Measurements from ENCODE around the gene MGAT1. TPM values are rescaled to one million over a fixed set of nuclear protein-coding genes. Genes with fewer than 3 reads are reported as not detected.

Gene MGAT1
- total RNA-seq, 1 donor from 2014 or later: 137 TPM

DNA sequence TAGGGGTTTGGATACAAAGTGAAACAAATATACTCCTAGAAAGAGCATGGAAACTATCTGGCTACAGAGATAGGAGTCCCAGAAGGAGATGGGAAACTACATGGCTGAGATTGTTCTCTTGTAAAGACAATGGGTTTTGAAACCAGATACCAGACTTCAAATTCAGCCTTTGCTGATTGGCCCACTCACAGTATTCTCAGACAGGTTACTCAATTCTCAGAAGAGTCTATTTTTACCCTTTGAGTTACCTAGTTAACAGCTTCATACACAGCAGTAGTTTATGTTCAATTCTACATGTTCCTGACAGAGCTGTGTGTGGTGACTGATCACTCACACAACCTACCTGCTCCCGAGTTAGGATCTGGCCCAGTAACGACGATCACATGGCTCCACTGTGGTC lies 44.4 kb upstream of the MGAT1 start:
- H3K36me3 Mint-ChIP-seq (ENCODE audit: unreplicated experiment): peaks cover 63% of the 10 kb centered on the region
- DNase-seq (ENCODE audit: extremely low spot score, unreplicated experiment): no peak
- H3K4me3 Mint-ChIP-seq (ENCODE audit: unreplicated experiment): no peak overlapping the region
- no peak overlapping the region for H3K27ac Mint-ChIP-seq (ENCODE audit: unreplicated experiment)
- H3K9me3 Mint-ChIP-seq (ENCODE audit: unreplicated experiment): peaks cover 58% of the 10 kb centered on the region
- no peaks in the 10 kb centered on the region for H3K27me3 Mint-ChIP-seq (ENCODE audit: unreplicated experiment)
- H3K4me1 Mint-ChIP-seq (ENCODE audit: unreplicated experiment): no peaks in the 10 kb centered on the region
- TF ChIP-seq, protein P1, sequence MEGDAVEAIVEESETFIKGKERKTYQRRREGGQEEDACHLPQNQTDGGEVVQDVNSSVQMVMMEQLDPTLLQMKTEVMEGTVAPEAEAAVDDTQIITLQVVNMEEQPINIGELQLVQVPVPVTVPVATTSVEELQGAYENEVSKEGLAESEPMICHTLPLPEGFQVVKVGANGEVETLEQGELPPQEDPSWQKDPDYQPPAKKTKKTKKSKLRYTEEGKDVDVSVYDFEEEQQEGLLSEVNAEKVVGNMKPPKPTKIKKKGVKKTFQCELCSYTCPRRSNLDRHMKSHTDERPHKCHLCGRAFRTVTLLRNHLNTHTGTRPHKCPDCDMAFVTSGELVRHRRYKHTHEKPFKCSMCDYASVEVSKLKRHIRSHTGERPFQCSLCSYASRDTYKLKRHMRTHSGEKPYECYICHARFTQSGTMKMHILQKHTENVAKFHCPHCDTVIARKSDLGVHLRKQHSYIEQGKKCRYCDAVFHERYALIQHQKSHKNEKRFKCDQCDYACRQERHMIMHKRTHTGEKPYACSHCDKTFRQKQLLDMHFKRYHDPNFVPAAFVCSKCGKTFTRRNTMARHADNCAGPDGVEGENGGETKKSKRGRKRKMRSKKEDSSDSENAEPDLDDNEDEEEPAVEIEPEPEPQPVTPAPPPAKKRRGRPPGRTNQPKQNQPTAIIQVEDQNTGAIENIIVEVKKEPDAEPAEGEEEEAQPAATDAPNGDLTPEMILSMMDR (IDR thresholded peaks at IDR 0.05): no peak

DNA sequence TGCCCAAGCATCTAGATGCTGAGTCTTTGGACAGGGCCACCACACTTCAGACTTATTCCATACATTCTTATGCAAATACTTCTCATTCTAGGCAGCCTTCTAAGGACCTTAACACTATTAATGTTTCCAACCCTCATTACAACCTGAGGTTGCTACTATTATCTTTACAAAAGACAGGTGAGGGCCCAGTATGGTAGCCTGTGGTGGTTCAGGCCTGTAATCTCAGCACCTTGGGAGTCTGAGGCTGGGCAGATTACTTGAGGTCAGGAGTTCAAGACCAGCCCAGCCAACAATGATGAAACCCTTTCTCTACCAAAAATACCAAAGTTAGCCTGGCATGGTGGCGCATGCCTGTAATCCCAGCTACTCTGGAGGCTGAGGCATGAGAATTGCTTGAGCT lies 42.3 kb upstream of the MGAT1 start:
- peaks cover 42% of the 10 kb centered on the region for H3K36me3 Mint-ChIP-seq (ENCODE audit: unreplicated experiment)
- no peak overlapping the region for H3K4me3 Mint-ChIP-seq (ENCODE audit: unreplicated experiment)
- no peaks in the 10 kb centered on the region for H3K27me3 Mint-ChIP-seq (ENCODE audit: unreplicated experiment)
- DNase-seq (ENCODE audit: extremely low spot score, unreplicated experiment): no peak
- TF ChIP-seq, protein P1 (IDR thresholded peaks at IDR 0.05): no peak
- H3K27ac Mint-ChIP-seq (ENCODE audit: unreplicated experiment): no peak overlapping the region
- peaks cover 43% of the 10 kb centered on the region for H3K9me3 Mint-ChIP-seq (ENCODE audit: unreplicated experiment)
- H3K4me1 Mint-ChIP-seq (ENCODE audit: unreplicated experiment): no peaks in the 10 kb centered on the region

DNA sequence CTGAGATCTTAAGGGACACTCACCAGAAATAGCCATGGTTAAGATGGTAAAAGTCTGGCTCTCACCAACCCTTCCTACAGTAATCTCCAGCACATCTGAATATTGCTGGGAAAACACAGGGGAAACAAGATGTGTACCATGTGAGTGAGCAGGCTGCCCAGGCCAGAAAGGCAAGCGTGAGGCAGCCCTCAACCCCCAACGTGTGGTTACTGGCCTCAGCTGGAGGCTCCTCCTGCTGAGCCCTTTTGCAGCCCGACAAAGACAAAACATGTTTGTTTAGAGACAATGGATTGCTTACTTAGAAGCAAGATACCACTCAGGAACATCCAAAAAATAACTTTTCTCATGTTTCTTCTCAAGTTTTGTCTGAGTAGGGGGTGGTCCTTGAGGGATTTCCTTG lies 41.8 kb upstream of the MGAT1 start:
- Mint-ChIP-seq H3K4me3 (ENCODE audit: unreplicated experiment) (no peak overlapping the region), H3K4me1 (ENCODE audit: unreplicated experiment) (no peaks in the 10 kb centered on the region), H3K27ac (ENCODE audit: unreplicated experiment) (no peak overlapping the region), H3K27me3 (ENCODE audit: unreplicated experiment) (no peaks in the 10 kb centered on the region), H3K9me3 (ENCODE audit: unreplicated experiment) (peaks cover 42% of the 10 kb centered on the region), H3K36me3 (ENCODE audit: unreplicated experiment) (peaks cover 39% of the 10 kb centered on the region)
- DNase-seq (ENCODE audit: extremely low spot score, unreplicated experiment): no peak
- TF ChIP-seq, protein P1 (IDR thresholded peaks at IDR 0.05): no peak

DNA sequence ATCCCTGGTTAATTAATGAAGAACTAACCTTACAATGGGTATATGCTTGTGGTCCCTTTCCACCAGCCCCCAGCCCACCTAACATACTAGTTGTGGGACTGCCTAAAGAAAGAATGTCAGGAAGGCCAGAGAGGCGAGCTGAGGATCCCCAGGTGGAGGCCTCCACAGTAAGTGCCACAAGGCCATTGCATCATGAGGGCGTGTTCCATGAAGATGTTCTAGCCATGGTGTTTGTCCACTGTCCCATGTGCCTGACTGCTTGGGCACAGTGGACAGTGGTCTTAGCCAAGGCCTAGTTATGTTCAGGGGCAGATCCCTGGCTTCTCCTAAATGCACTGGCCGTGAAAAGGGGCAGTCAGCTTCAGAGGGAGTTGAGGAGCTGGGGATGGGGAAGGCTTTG lies 37.3 kb upstream of the MGAT1 start:
- Mint-ChIP-seq H3K27ac (ENCODE audit: unreplicated experiment) (no peak overlapping the region), H3K36me3 (ENCODE audit: unreplicated experiment) (peaks cover 2% of the 10 kb centered on the region), H3K27me3 (ENCODE audit: unreplicated experiment) (no peaks in the 10 kb centered on the region), H3K4me3 (ENCODE audit: unreplicated experiment) (no peak overlapping the region), H3K4me1 (ENCODE audit: unreplicated experiment) (no peaks in the 10 kb centered on the region), H3K9me3 (ENCODE audit: unreplicated experiment) (peaks cover 15% of the 10 kb centered on the region)
- DNase-seq (ENCODE audit: extremely low spot score, unreplicated experiment): no peak
- TF ChIP-seq, protein P1 (IDR thresholded peaks at IDR 0.05): no peak

DNA sequence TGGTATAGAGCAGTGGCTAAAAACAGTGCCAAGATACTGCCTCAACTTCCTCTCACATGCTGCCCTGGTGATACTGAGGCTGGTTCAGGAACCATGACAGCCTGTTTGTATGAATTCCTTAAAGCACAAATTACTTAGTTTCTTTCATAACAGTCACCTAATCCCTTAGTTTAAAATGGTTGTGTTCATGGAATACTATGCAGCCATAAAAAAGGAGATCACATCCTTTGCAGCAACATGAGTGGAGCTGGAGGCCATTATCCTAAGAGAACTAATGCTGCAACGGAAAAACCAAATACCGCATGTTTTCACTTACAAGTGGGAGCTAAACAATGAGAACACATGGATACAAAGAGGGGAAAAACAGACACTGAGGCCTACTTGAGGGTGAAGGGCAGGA lies 36.6 kb upstream of the MGAT1 start:
- Mint-ChIP-seq H3K9me3 (ENCODE audit: unreplicated experiment) (peaks cover 15% of the 10 kb centered on the region), H3K36me3 (ENCODE audit: unreplicated experiment) (peaks cover 5% of the 10 kb centered on the region), H3K4me1 (ENCODE audit: unreplicated experiment) (no peaks in the 10 kb centered on the region), H3K27ac (ENCODE audit: unreplicated experiment) (no peak overlapping the region), H3K4me3 (ENCODE audit: unreplicated experiment) (no peak overlapping the region), H3K27me3 (ENCODE audit: unreplicated experiment) (no peaks in the 10 kb centered on the region)
- DNase-seq (ENCODE audit: extremely low spot score, unreplicated experiment): no peak
- TF ChIP-seq, protein P1 (IDR thresholded peaks at IDR 0.05): no peak

Measured in osteocyte (in vitro differentiated cells).